NCI-H2227 (cell line): ENCODE measurements around the gene KCNIP4.
"Not testable (repeated sequence)": the region's sequence is repeated elsewhere in the genome, so short reads cannot be mapped to it uniquely, and the experiment has no call there.

Source experiments
- DNase-seq: peaks from one replicate; lab custom pipeline; 2025; ENCODE audit not compliant: unreplicated experiment; lab: John Stamatoyannopoulos, UW

The KCNIP4 gene

DNA sequence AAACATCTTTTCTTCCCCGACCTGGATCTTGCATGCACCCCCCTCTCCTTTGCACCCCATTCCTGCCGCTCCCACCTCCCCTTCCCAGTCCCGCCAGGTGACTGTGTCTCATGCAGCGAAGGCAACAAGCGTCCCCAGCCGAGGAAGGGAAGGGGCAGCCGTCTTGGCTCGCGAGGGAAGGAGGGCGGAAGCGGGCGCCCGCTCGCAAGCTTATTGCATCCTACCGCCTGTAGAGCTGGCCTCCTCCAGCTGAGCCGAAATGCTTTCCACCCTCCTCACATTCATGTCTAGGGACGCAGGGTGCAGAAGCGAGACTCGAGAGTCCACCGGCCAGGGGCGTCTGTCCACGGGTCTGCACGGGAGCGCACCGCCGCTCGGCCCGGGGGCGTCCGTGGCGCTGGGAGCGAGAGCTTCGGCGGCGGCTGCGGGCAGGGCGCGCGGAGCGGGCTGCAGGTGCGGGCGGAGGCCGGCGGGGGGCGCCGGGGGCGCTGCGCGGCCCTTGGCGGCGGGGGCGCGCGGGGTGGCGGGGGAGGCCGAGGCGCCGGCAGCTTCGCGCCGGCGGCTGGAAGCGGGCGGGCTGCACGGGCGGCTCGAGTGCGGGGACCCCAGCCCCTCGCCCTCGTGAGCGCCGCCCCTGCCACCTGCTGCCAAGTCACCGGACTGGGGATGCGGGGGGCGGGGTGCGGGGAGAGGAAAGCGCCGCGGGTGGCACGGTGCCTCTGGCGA, at the start of gene KCNIP4:
KCNIP4 (minus strand) TSS at position 426 of the 726 bp plus-strand sequence.
- peak; percentile 10 for DNase-seq

DNA sequence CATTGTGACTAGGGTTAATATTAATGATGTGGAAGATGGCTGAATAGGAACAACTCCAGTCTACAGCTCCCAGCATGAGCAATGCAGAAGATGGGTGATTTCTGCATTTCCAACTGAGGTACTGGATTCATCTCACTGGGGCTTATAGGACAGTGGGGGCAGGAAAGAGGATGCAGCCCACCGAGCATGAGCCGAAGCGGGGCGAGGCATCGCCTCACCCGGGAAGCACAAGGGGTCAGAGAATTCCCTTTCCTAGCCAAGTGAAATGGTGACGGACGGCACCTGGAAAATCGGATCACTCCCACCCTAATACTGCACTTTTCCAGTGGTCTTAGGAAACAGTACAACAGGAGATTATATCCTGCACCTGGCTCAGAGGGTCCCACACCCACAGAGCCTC, 48.0 kb upstream of the KCNIP4 start:
- DNase-seq = not testable (repeated sequence)

DNA sequence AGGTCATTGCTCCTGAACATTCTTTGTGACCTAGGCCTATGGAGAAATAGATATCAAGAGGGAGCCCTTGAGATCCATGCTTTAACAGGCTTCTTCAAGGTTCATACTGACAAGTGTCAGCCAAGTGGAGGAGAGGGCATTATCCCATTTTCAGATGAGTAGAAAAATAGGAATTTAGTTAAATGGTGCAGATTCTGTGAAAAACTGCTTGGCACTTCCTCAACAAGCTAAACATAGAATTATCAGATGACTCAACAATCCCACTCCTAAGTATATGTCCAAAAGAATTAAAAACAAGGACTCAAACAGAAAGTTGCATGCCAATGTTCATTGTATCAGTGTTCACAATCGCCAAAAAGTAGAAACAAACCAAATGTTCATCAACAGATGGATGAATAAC, 43.8 kb upstream of the KCNIP4 start:
- no peak for DNase-seq

DNA sequence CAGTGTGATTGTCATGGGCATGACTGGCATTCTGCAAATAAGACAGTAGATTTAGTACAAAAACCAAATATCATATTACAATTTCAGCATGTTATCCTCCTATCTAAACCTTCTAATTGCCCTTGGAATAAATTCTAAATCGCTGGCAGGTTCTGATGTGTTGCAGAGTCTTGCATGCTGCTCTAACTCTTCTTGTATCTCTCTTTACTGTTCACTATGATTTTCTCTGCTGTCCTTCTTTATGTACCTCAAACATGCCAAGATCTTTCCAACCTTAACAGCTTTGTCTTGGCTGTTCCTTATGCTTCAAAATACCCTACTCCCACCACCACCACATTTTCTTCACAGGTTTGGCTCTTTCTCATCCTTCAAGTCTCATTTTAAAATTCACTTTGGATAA, 43.0 kb upstream of the KCNIP4 start:
- DNase-seq = no peak

DNA sequence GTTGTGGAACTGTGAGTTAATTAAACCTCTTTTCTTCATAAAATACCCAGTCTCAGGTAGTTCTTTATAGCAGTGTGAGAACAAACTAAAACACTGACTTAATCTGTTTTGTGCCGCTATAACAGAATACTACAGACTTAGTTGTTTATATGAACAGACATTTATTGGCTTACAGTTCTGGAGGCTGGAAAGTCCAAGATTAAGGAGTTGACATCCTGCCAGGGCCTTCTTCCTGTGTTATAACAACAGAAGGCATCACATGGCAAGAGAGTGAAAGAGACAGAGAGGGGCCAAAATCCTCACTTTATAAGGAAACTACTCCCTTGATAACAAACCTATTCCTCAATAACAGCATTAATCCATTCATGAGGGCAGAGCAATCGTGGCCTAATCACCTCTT, 42.5 kb upstream of the KCNIP4 start:
- no peak for DNase-seq

DNA sequence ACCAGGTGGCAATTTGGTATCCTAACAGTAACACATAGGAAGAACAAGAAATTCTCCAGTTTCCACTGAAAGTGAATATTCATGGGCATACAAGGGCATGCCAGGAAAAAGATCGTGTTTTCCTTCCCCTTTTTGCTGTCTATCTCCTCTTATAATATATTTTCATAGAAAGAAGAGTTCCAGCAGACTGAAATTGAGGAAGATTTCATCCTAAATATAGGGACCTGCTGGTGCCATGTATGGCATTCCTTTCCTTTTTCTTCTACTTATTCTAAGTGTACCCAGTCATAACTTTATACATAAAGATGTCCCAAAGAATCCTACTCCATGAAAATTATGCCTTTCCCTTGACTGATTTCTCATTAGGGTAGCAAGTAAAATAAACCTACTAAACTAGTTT, 40.8 kb upstream of the KCNIP4 start:
- no peak for DNase-seq

DNA sequence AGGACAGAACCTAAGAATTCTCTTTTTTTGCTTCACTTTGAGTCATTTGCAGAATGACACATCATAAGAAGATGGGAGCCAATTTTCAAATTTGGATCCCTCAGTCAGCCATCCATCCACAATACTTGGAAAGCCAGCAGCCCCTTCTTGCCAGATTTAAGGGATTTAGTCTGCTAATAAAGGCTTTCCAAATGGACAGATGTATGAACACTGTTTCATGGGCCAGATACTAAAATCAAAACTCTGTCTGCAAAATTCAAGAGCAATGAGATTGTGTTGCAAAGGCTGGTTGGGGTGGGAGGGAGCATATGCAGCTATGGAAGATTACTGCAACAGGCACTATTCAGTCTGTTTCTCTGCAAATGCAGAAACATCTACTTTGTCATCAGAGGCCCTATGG, 37.7 kb upstream of the KCNIP4 start:
- no peak for DNase-seq

DNA sequence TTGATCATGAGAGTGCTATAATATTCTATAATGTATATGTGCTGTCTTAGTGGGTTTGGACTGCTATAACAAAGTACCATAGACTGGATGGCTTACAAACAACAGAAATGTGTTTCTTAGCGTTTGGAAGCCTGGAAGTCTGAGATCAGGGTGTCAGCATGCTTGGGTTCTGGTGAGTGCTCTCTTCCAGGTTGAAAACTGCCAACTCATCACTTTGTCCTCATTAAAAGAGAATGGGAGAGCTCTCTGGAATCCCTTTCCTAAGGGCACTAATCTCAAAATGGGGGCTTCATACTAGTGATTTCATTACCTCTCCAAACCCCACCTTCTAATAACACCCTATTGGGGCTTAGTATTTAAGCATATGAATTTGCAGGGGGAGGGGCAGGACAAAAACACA, 33.5 kb upstream of the KCNIP4 start:
- no peak for DNase-seq

DNA sequence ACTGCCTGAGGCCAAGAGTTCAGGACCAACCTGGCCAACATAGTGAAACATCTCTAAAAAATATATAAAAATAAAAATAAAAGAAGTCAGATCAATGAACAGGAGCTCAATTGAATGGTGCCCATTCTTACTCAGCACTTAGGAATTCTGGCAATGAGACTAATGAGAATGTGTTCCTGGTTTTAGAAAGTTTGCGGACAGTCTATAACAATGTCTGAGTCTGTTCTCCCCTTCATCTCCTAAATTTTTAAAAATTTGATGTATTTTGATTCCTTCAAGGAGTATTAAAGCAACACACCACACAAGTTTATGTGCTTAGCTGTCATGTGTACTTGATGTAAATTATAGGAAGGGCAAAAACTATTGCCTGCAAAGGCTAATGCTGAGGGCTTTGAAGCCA, 30.6 kb upstream of the KCNIP4 start:
- no peak for DNase-seq

DNA sequence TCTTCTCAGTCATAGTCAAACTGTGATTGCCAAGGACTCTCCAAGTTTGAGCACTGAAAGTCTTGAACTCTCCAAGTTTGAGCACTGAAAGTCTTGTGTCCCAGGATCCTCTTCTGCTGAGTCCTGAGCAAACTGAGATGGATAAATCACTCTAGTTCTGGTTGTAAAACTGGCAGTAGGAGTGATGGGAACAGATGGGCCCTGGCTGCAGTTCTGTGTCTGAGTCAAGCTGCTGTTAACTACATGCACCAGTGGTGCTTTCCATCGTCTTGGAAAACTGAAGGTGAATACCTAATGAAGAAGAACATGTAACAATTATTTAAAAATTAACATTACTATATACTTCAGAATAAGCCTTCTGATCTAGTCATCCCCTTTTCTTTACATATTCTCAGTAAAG, 27.6 kb upstream of the KCNIP4 start:
- no peak for DNase-seq

DNA sequence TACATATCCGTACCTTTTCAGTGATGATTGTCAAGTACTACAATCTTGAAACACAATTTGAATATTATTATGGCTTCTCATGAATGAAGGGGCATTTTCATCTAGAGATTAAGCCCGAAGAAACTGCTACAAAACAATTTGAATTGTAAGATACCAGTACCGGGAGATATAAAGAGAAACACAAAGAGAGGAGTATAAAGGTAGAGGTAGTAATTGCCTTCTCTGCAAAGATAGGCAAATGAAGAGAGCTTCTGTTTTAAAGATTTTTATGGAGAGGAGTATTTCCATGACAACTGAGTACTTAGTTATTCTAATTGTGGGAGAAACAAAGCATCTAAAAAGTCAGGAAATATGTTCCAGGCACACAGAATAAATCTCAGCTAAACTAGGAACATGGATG, 25.3 kb upstream of the KCNIP4 start:
- DNase-seq = no peak

DNA sequence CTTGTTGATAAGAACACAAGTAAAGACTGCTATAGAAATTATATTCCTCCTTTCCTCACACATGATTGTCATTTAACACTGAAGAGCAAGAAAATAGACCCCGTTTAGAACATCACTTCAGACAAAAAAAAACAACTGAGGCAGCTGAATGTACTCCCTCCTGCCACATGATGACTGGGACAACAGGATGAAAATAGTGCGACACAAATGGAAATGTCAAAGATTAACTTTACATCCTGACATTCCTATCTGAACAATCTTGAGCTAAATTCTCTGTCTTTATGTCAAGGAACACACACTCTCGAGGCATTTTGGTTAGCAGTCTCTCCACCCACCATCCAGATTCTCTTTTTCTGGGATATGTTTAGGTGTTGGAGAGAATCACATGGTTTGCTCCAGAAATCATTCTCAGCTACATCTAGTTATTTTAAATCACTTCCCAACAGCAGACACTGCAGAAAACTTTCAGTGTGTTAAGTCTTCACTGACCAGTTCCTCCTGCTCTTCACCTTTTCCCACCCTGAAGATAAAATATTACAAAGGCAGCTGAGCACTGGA, 16.3 kb upstream of the KCNIP4 start:
- no peak for DNase-seq

DNA sequence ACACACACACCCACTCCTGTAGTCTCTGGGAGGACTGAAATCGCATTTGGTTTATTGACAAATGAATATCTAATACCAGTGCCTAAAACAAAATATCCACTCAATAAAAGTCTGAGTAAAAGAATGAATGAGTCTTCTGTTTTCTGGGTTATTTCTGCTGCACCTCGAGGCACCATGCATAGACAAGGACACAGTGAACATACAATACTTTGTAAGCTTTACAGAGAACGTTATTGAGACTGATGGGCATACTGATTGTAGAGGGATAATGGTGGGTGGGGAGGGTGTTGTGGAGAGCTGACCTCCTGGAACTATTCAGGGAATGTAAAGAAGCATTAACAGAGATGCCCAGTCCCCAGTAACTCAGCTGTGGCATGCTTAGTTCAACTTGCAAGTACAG, 14.1 kb upstream of the KCNIP4 start:
- DNase-seq = no peak

DNA sequence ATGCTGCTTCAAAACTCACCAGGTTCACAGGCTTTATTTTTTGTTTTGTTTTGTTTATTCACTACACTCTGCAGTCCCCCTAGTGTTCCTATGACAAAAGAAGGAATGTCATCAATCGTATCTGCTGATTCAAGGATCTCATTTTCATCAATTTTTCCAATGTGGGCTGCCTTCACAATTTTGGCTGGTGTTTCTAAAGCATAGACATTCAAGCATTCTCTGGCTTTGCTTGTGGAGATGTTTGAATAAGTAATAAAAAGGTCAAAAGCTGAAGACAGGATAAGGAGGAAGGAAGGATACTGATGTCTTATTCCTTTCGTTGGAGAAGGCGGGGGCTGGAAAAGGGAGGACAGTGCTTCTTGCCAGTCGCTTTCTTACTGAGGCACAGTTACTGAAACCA, 12.2 kb upstream of the KCNIP4 start:
- no peak for DNase-seq

DNA sequence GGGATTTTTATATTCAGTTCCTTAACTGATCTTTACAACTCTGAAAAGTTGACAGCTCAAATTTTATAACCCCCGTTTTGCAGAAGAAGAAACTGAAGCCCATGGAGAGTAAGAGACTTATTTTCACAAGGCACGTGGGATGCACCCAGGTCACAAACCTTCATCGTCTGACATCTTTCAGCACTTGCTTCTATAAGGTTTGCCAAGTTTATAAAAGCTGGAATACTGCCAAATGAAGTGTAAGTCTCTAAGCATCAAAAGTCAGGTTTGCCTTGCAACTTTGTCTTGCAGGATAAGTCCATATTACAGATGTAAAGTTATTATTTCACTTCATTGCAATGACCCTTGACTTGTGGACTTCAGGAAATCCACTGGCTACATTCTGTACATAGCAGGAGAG, 6.3 kb upstream of the KCNIP4 start:
- no peak for DNase-seq

DNA sequence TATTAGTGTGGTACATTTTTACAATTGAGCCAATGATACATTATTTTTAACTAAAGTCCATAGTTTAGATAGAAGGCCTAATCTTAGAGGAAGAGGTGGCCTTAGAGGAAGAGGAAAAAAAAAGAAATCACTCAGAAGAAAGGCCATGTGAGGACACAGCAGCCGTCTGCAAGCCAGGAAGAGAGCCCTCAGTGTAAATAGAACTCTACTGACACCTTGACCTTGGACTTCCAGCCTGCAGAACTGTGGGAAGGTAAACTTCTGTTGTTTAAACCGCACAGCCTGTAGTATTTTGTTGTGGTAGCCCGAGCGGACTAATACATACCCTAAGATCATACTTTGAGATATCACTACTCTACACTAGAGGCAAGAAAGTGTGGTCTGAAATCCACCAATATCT, 5.1 kb upstream of the KCNIP4 start:
- no peak for DNase-seq

DNA sequence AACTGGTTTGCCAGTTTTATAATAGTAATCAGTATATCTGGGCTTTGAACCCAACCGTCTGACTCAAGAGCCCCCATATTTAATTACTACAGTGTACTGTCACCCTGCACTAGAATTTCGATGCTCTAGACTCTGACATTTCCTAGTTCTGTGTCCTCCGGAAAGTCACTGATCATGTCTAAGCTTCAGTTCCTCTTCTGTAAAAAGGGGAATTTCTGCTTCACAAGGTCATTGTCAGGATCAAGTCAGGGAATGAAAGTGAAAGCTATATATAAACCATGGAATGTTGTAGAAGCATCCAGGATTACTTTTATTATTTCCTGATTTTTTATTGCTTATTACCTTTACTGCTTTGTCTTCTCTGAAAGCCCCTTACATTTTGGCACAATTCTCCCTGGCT, 4.0 kb upstream of the KCNIP4 start:
- DNase-seq = no peak

DNA sequence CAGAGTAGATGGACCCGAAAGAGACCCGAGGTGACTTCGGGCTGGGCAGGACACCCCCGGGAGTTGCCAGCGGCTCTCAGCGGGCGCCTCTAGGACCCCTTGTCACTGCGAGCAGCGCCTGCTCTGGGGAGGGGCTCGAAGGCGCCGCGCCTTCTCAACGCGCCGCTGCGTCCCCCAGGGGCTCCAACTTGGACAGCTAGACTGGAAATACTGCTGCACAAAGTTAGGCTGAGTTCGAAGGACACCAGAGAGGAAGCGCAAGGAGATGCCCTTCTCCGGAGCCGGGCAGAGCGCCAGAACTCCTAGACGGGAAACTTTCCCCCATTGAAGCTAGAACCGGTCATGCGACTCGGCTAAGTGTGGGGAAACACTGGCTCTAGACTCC, 493 bp upstream of the KCNIP4 start:
- no peak for DNase-seq

DNA sequence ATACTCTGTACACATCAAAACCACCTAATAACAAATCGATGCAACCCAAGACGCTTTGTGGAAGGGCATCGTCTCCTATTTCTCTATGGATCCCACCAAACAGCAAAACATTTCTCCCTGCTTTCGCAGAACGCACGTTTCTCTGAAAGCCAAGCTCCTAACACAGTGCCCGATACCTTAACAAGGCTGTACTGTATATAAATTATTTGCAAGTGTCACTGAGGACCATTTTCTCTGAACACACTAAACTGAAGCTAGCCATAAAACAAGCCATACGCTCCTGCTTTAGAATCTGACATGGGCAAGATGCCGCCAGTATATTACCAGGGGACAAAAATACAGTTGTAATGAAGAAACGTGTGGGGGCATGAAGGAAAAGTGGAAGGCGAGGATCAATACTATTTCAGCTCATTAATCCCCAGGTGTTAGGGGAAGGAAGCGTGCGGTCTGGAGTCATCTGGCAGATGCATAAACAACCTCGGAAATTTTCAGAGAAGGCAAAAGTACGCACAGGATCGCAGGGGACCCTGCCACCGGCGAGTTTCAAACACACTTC, 703 bp downstream of the KCNIP4 start:
- no peak for DNase-seq

DNA sequence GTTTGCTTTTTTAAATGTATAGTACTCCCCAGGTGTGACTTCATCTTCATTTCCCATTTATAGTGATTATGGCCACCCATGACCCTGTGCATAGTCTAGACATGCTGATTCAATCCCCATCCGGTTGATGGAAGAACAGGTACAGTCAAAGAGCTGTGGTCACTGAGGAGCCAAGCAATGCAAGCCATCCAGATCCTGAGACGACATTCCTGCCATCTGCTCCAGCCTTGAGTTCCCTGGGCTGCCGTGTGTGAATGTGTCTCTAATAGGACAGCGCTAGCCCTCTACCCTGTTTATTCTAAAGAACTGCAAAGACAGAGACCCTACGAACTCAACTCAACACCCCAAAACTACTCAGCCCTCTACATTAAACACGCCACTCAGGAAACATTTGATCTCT, 1.7 kb downstream of the KCNIP4 start:
- no peak for DNase-seq

DNA sequence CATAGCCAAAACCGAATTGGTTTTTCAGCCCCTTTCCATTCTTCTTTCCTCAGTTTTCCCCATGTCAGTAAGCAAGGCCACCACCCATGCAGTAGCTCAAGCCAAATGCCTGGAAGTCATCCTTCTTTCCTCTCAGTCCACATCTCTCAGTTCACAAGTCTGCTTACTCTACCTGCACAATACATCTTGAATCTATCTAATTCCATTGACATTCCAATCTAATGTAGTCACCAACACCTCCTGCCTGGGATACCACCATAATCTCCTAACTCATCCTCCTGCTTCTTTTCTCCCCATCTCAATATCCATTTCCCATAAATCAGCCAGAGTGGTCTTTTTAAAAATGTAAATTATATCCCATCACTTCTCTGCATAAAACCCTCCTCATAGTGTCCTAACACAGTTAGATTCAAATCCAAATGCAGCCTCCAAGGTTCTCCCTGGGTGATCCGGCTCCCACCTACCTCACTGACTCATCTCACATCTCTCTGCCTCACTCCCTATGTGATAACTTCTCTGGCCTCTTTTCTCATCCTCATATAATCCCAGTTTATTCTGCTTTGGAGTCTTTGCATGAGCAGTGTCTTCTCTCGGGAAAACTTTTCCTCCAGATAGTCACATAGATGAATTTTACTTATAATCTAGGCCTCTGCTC, 26.9 kb downstream of the KCNIP4 start:
- no peak for DNase-seq

DNA sequence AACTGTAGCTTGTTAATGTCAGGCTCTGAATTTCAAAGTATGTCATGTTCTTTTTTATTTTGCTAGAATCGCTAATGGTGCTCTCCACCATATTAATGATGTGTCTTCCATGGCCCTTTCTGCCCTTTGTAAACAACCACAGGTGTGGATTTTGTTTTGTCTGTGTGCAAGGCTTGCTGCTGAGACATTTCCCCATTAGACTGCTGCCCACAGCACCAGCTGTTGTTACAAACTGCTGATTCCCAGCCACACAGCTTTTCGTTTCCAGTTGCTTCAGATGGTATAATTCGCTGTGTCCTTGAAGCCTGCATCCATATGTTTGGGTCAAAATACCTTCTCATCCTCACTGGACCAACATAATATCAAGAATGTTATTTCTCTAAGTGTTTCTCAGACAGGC, 32.8 kb downstream of the KCNIP4 start:
- no peak for DNase-seq
